ENCODE data around the gene PTPN21.

The PTPN21 gene

GRCh38 chr14:88584451-88584850 lies 29.6 kb upstream of the PTPN21 start:
- H3K9me3 ChIP-seq (ENCODE audit: control insufficient read depth, low read length), result no peaks in the 10 kb centered on the region
- no peak overlapping the region for H3K27ac ChIP-seq (ENCODE audit: insufficient read depth, low read length, poor library complexity, severe bottlenecking)
- no peaks in the 10 kb centered on the region for H3K4me1 ChIP-seq (ENCODE audit: control insufficient read depth, insufficient read depth, low read length, poor library complexity, severe bottlenecking)
- peaks cover 35% of the 10 kb centered on the region for H3K36me3 ChIP-seq (ENCODE audit: control insufficient read depth, insufficient read depth, low read length)
- no peak overlapping the region for H3K4me3 ChIP-seq (ENCODE audit: insufficient read depth, low read depth, low read length, poor library complexity, severe bottlenecking)
- DNase-seq, result no peak
- H3K27me3 ChIP-seq (replicated peaks; ENCODE audit: control insufficient read depth, insufficient read depth, low read length, poor library complexity, severe bottlenecking), result no peaks in the 10 kb centered on the region

DNA sequence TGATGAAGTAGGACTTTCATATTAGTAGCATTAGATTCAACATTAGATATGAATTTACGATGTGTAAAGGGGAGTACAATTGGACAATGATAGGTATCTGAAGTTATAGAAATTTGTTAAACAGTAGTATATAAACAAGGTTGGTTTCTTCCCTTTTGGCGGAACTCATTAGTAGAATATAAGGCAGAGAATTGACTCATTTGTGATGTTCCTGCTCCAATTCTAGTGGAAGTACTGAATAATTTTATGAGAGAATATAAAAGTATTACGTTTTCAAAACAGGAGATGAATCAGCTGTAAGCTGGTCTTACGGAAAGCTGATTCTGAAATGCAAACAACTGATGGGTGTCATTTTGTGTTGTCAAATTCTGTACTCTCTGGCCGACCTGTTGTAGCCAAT lies 21.4 kb upstream of the PTPN21 start:
- H3K27me3 ChIP-seq (replicated peaks; ENCODE audit: control insufficient read depth, insufficient read depth, low read length, poor library complexity, severe bottlenecking), result no peaks in the 10 kb centered on the region
- peaks cover 47% of the 10 kb centered on the region for H3K36me3 ChIP-seq (ENCODE audit: control insufficient read depth, insufficient read depth, low read length)
- H3K4me1 ChIP-seq (ENCODE audit: control insufficient read depth, insufficient read depth, low read length, poor library complexity, severe bottlenecking), result no peaks in the 10 kb centered on the region
- no peak overlapping the region for H3K27ac ChIP-seq (ENCODE audit: insufficient read depth, low read length, poor library complexity, severe bottlenecking)
- no peaks in the 10 kb centered on the region for H3K9me3 ChIP-seq (ENCODE audit: control insufficient read depth, low read length)
- no peak overlapping the region for H3K4me3 ChIP-seq (ENCODE audit: insufficient read depth, low read depth, low read length, poor library complexity, severe bottlenecking)
- DNase-seq, result no peak

DNA sequence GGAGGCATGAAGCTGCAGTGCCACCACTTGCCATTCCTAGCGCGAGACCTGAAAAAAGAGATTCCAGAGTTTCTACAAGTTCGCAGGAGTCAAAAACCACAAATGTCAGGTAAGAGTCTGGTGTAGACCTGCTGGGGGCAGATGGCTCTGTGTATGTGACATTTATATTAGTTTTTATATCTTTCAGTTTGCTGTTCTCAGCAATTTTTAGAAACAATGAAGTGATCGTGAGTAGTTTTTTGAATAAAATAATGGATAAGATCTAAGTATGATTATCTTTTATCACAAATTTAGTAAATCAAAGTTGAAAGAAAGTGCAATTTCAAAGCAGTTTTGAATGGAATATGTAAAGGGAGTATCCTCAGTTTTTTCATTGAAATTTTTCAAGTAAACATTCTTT lies 17.3 kb upstream of the PTPN21 start:
- H3K4me3 ChIP-seq (ENCODE audit: insufficient read depth, low read depth, low read length, poor library complexity, severe bottlenecking), result no peak overlapping the region
- H3K4me1 ChIP-seq (ENCODE audit: control insufficient read depth, insufficient read depth, low read length, poor library complexity, severe bottlenecking), result no peaks in the 10 kb centered on the region
- peaks cover 54% of the 10 kb centered on the region for H3K36me3 ChIP-seq (ENCODE audit: control insufficient read depth, insufficient read depth, low read length)
- no peak overlapping the region for H3K27ac ChIP-seq (ENCODE audit: insufficient read depth, low read length, poor library complexity, severe bottlenecking)
- no peaks in the 10 kb centered on the region for H3K27me3 ChIP-seq (replicated peaks; ENCODE audit: control insufficient read depth, insufficient read depth, low read length, poor library complexity, severe bottlenecking)
- no peak for DNase-seq
- H3K9me3 ChIP-seq (ENCODE audit: control insufficient read depth, low read length), result no peaks in the 10 kb centered on the region

- DNase-seq, result no peak
- Histone ChIP-seq H3K36me3 (ENCODE audit: control insufficient read depth, insufficient read depth, low read length) (peaks cover 34% of the 10 kb centered on the region), H3K4me3 (ENCODE audit: insufficient read depth, low read depth, low read length, poor library complexity, severe bottlenecking) (no peak overlapping the region), H3K9me3 (ENCODE audit: control insufficient read depth, low read length) (no peaks in the 10 kb centered on the region), H3K27ac (ENCODE audit: insufficient read depth, low read length, poor library complexity, severe bottlenecking) (no peak overlapping the region), H3K4me1 (ENCODE audit: control insufficient read depth, insufficient read depth, low read length, poor library complexity, severe bottlenecking) (peaks cover 9% of the 10 kb centered on the region), H3K27me3 (replicated peaks; ENCODE audit: control insufficient read depth, insufficient read depth, low read length, poor library complexity, severe bottlenecking) (no peaks in the 10 kb centered on the region)
Observed at GRCh38 chr14:88568196-88568595, 13.4 kb upstream of the PTPN21 start.

DNA sequence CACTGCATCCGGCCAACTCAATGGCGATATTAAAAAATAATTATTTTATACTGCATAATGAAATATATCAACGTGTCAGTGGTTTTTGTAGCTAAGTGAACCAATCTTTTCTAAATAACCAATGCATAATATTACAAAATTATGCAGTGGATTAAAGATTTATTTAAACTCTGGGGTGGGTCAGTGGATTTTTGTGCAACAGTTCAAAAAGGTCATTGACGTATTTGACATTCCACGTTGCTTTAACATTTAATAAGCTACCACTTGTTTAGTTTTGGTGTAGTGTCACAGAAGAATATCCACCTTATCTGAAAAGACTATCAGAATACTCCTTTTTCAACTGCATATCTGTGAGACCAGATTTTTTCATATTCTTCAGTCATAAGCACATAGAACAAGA lies 10.6 kb upstream of the PTPN21 start:
- H3K27me3 ChIP-seq (replicated peaks; ENCODE audit: control insufficient read depth, insufficient read depth, low read length, poor library complexity, severe bottlenecking), result no peaks in the 10 kb centered on the region
- no peak for DNase-seq
- peaks cover 18% of the 10 kb centered on the region for H3K36me3 ChIP-seq (ENCODE audit: control insufficient read depth, insufficient read depth, low read length)
- H3K27ac ChIP-seq (ENCODE audit: insufficient read depth, low read length, poor library complexity, severe bottlenecking), result no peak overlapping the region
- H3K9me3 ChIP-seq (ENCODE audit: control insufficient read depth, low read length), result no peaks in the 10 kb centered on the region
- peaks cover 13% of the 10 kb centered on the region for H3K4me1 ChIP-seq (ENCODE audit: control insufficient read depth, insufficient read depth, low read length, poor library complexity, severe bottlenecking)
- H3K4me3 ChIP-seq (ENCODE audit: insufficient read depth, low read depth, low read length, poor library complexity, severe bottlenecking), result no peak overlapping the region

DNA sequence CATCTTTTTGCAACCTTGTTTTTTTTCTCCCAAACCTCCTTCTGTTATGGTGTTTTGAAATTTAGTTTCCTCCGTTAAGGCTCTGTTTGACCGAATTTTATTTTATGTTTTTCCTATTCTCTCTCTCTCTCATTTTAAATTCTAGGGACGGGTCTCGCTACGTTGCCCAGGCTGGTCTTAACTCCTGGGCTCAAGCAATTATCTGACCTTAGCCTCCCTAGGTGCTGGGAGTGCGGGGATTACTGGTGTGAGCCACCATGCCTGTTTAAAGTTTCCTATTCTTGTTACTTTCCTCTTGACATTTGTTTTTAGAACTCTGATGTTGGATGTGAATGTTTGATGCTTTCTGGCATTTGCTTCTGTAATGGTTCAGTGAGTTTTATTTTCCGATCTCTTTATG lies 9.0 kb upstream of the PTPN21 start:
- Histone ChIP-seq H3K4me1 (ENCODE audit: control insufficient read depth, insufficient read depth, low read length, poor library complexity, severe bottlenecking) (peaks cover 13% of the 10 kb centered on the region), H3K27me3 (replicated peaks; ENCODE audit: control insufficient read depth, insufficient read depth, low read length, poor library complexity, severe bottlenecking) (no peaks in the 10 kb centered on the region), H3K4me3 (ENCODE audit: insufficient read depth, low read depth, low read length, poor library complexity, severe bottlenecking) (peak overlapping the region; percentile 92), H3K9me3 (ENCODE audit: control insufficient read depth, low read length) (no peaks in the 10 kb centered on the region), H3K27ac (ENCODE audit: insufficient read depth, low read length, poor library complexity, severe bottlenecking) (peak overlapping the region; percentile 62), H3K36me3 (ENCODE audit: control insufficient read depth, insufficient read depth, low read length) (peaks cover 7% of the 10 kb centered on the region)
- DNase-seq, result no peak

DNA sequence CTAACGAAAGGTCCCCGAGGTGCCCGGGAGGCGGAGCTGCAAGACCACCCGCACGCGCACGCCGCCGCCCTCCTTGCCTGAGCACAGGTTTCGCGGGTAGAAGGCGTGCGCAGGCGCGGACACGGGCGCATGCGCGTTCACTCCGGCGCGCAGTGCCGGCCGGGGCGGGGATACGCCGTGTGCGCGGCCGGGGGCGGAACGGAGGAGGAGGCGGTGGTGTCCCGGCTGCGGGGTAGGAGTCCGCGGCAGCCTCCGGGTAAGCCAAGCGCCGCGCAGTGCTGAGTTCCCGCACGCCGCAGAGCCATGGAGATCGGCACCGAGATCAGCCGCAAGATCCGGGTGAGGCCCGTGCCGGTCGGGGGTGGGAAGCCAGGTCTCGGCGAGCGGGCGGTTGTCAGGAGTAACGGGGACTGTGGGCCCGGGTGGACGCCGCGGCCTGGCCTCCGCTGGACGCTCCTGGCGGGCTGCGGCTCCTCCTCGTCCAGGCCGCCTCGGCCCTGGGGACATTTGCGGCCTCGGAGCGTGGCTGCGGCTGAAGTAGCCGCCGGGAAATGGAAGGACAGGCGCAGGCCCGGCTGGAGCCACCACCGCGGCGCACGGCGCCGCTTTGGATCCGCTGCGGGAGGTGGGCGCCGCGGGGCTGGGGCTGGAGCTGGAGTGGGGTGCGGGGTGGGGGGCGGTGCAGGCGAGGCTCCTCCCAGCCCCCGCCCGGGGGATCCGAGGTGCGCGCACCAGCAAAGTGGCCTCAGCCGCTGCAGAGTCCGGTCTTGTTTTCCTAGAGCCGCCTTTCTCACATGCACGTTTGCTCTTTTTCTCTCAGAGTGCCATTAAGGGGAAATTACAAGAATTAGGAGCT lies 8.3 kb upstream of the PTPN21 start, which contains the start of gene ZC3H14:
TSS of gene ZC3H14 (plus strand) at position 207 of the 856 bp plus-strand sequence. CDS start at position 304, 97 bp downstream.
- Histone ChIP-seq H3K4me1 (ENCODE audit: control insufficient read depth, insufficient read depth, low read length, poor library complexity, severe bottlenecking) (peaks cover 13% of the 10 kb centered on the region), H3K9me3 (ENCODE audit: control insufficient read depth, low read length) (no peaks in the 10 kb centered on the region), H3K27ac (ENCODE audit: insufficient read depth, low read length, poor library complexity, severe bottlenecking) (peak within 1 kb of the TSS; percentile 62), H3K4me3 (ENCODE audit: insufficient read depth, low read depth, low read length, poor library complexity, severe bottlenecking) (peak within 1 kb of the TSS; percentile 92), H3K27me3 (replicated peaks; ENCODE audit: control insufficient read depth, insufficient read depth, low read length, poor library complexity, severe bottlenecking) (no peaks in the 10 kb centered on the region), H3K36me3 (ENCODE audit: control insufficient read depth, insufficient read depth, low read length) (no peaks in the 10 kb centered on the region)
- peak; percentile 75 to 79 (median 76) for DNase-seq

- H3K9me3 ChIP-seq (ENCODE audit: control insufficient read depth, low read length), result no peaks in the 10 kb centered on the region
Observed at GRCh38 chr14:88562532-88562830, 7.7 kb upstream of the PTPN21 start.

GRCh38 chr14:88559852-88560251 lies 5.0 kb upstream of the PTPN21 start:
- DNase-seq, result no peak
- no peak overlapping the region for H3K4me3 ChIP-seq (ENCODE audit: insufficient read depth, low read depth, low read length, poor library complexity, severe bottlenecking)
- H3K27ac ChIP-seq (ENCODE audit: insufficient read depth, low read length, poor library complexity, severe bottlenecking), result no peak overlapping the region

More at GRCh38 chr14:88562532-88562830, 7.7 kb upstream of the PTPN21 start:
- Histone ChIP-seq H3K27ac (ENCODE audit: insufficient read depth, low read length, poor library complexity, severe bottlenecking) (peak overlapping the region; percentile 62), H3K4me1 (ENCODE audit: control insufficient read depth, insufficient read depth, low read length, poor library complexity, severe bottlenecking) (peaks cover 13% of the 10 kb centered on the region), H3K4me3 (ENCODE audit: insufficient read depth, low read depth, low read length, poor library complexity, severe bottlenecking) (peak overlapping the region; percentile 92), H3K36me3 (ENCODE audit: control insufficient read depth, insufficient read depth, low read length) (no peaks in the 10 kb centered on the region), H3K27me3 (replicated peaks; ENCODE audit: control insufficient read depth, insufficient read depth, low read length, poor library complexity, severe bottlenecking) (no peaks in the 10 kb centered on the region)
- DNase-seq, result no peak

GRCh38 chr14:88556581-88556980 lies 1.8 kb upstream of the PTPN21 start:
- H3K27me3 ChIP-seq (replicated peaks; ENCODE audit: control insufficient read depth, insufficient read depth, low read length, poor library complexity, severe bottlenecking), result peaks cover 50% of the 10 kb centered on the region
- H3K27ac ChIP-seq (ENCODE audit: insufficient read depth, low read length, poor library complexity, severe bottlenecking), result no peak overlapping the region
- DNase-seq, result no peak
- no peak overlapping the region for H3K4me3 ChIP-seq (ENCODE audit: insufficient read depth, low read depth, low read length, poor library complexity, severe bottlenecking)
- H3K4me1 ChIP-seq (ENCODE audit: control insufficient read depth, insufficient read depth, low read length, poor library complexity, severe bottlenecking), result peaks cover 17% of the 10 kb centered on the region
- H3K9me3 ChIP-seq (ENCODE audit: control insufficient read depth, low read length), result no peaks in the 10 kb centered on the region
- no peaks in the 10 kb centered on the region for H3K36me3 ChIP-seq (ENCODE audit: control insufficient read depth, insufficient read depth, low read length)

More at GRCh38 chr14:88559852-88560251, 5.0 kb upstream of the PTPN21 start:
- Histone ChIP-seq H3K27me3 (replicated peaks; ENCODE audit: control insufficient read depth, insufficient read depth, low read length, poor library complexity, severe bottlenecking) (peaks cover 19% of the 10 kb centered on the region), H3K9me3 (ENCODE audit: control insufficient read depth, low read length) (no peaks in the 10 kb centered on the region), H3K4me1 (ENCODE audit: control insufficient read depth, insufficient read depth, low read length, poor library complexity, severe bottlenecking) (peaks cover 23% of the 10 kb centered on the region), H3K36me3 (ENCODE audit: control insufficient read depth, insufficient read depth, low read length) (no peaks in the 10 kb centered on the region)
